ENCODE measurements around the gene ACVR1B. TPM values are rescaled to one million over a fixed set of nuclear protein-coding genes. Genes with fewer than 3 reads are reported as not detected.

The ACVR1B gene
- total RNA-seq, 1 donor from 2014 or later = 23.4 TPM

GRCh38 chr12:52020539-52021336 is 69.2 kb downstream of the ACVR1B start:
- TF ChIP-seq CTCF (conservative IDR thresholded peaks at IDR 0.05; ENCODE audit: low read depth, low read length) = peak; percentile 81
- no peak for DNase-seq (ENCODE audit: low read depth)
- H3K4me3 ChIP-seq (ENCODE audit: low read depth, low read length) = no peak overlapping the region

- peak overlapping the region; percentile 49 for H3K4me3 ChIP-seq (ENCODE audit: low read depth, low read length)
- DNase-seq (ENCODE audit: low read depth) = no peak
- TF ChIP-seq CTCF (conservative IDR thresholded peaks at IDR 0.05; ENCODE audit: low read depth, low read length) = no peak
Measured at GRCh38 chr12:52022841-52023181, 71.3 kb downstream of the ACVR1B start.

GRCh38 chr12:52023182-52023975 is 71.9 kb downstream of the ACVR1B start:
- no peak for DNase-seq (ENCODE audit: low read depth)
- H3K4me3 ChIP-seq (ENCODE audit: low read depth, low read length) = peak overlapping the region; percentile 49
- peak; percentile 86 for TF ChIP-seq CTCF (conservative IDR thresholded peaks at IDR 0.05; ENCODE audit: low read depth, low read length)

- H3K4me3 ChIP-seq (ENCODE audit: low read depth, low read length) = peak overlapping the region; percentile 49
- TF ChIP-seq CTCF (conservative IDR thresholded peaks at IDR 0.05; ENCODE audit: low read depth, low read length) = no peak
- DNase-seq (ENCODE audit: low read depth) = no peak
Measured at GRCh38 chr12:52023976-52024688, 72.6 kb downstream of the ACVR1B start.

GRCh38 chr12:52024845-52025230 is 73.3 kb downstream of the ACVR1B start:
- no peak for TF ChIP-seq CTCF (conservative IDR thresholded peaks at IDR 0.05; ENCODE audit: low read depth, low read length)
- no peak for DNase-seq (ENCODE audit: low read depth)
- H3K4me3 ChIP-seq (ENCODE audit: low read depth, low read length) = peak overlapping the region; percentile 49

- no peak for TF ChIP-seq CTCF (conservative IDR thresholded peaks at IDR 0.05; ENCODE audit: low read depth, low read length)
- no peak overlapping the region for H3K4me3 ChIP-seq (ENCODE audit: low read depth, low read length)
- no peak for DNase-seq (ENCODE audit: low read depth)
Measured at GRCh38 chr12:52026263-52026662, 74.8 kb downstream of the ACVR1B start.
